RWPE1 (cell line): ENCODE data around the gene WDR5.

Source experiments
- CTCF ChIA-PET: fragments of 350-600 bp; sonication (Branson Sonifier 250); formaldehyde crosslinking; extraction: SDS; loops from one replicate; lab custom pipeline; 2021; lab: Yijun Ruan, JAX
- POLR2A ChIA-PET: fragments of 400-600 bp; formaldehyde crosslinking; extraction: SDS; loops from one replicate; lab custom pipeline; 2020; ENCODE audit warnings: antibody characterized with exemption; ENCODE audit not compliant: low non-redundant PET; lab: Yijun Ruan, JAX
- DNase-seq: peaks from one replicate; pipeline ENCODE4 v3.0.0; 2012; ENCODE audit warnings: low spot score
- H3K27ac ChIP-seq: fragments of 450-650 bp; 2 replicates; pipeline ENCODE4 v1.5.1; 2017
- TF ChIP-seq, protein P1 (sequence below): fragments of 450-650 bp; conservative IDR thresholded peaks from 2 replicates; pipeline ENCODE4 v1.5.1; 2017; ENCODE audit warnings: low read depth, mild to moderate bottlenecking

WDR5 gene

DNA sequence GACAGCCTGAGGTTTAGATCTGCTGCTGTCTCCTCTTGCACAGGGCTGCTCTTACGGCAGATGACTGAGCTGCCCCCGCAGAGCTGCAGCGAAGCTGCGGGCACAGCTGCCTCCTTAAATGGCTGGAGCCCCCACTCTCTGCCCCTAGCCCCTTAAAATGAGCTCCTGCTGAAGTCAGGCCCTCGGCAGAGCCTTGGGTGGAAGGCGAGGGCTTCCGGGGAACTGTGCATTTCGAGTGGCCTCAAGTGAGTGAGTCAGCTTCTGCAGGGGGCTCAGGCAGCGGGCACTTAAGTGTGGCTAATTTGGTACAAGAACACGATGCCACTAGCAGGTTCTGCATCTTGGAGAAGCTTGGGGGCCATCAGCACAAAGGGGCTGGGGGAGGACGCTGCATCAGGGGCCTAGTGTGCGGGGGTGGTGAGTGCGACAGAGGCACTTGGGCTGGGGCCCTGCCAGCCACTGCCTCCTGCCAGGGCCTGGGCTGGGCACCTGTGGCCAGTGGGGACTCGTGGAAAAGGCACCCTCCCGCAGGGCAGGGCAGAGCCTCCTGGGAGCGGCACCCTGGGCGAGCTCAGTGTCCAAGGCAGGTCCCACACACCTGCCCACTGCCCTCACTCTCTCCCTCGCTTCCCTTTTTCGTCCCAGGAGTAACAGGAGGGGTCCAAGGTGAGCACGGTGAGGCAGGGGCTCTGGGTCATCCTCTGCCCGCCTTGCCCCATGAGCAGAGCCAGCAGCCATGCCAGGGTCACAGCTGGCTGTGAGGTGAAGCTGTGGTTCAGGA, 57.3 kb downstream of the WDR5 start:
- TF ChIP-seq, protein P1, sequence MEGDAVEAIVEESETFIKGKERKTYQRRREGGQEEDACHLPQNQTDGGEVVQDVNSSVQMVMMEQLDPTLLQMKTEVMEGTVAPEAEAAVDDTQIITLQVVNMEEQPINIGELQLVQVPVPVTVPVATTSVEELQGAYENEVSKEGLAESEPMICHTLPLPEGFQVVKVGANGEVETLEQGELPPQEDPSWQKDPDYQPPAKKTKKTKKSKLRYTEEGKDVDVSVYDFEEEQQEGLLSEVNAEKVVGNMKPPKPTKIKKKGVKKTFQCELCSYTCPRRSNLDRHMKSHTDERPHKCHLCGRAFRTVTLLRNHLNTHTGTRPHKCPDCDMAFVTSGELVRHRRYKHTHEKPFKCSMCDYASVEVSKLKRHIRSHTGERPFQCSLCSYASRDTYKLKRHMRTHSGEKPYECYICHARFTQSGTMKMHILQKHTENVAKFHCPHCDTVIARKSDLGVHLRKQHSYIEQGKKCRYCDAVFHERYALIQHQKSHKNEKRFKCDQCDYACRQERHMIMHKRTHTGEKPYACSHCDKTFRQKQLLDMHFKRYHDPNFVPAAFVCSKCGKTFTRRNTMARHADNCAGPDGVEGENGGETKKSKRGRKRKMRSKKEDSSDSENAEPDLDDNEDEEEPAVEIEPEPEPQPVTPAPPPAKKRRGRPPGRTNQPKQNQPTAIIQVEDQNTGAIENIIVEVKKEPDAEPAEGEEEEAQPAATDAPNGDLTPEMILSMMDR: no peak
- DNase-seq: no peak
- POLR2A ChIA-PET: no interaction called here
- CTCF ChIA-PET: interaction anchor here (0.7 to 1.1 kb wide), 2 partner anchors 22 to 843 kb away, joined by 3 to 7 read pairs; no protein-coding TSS in a partner anchor
- no peak overlapping the region for H3K27ac ChIP-seq

DNA sequence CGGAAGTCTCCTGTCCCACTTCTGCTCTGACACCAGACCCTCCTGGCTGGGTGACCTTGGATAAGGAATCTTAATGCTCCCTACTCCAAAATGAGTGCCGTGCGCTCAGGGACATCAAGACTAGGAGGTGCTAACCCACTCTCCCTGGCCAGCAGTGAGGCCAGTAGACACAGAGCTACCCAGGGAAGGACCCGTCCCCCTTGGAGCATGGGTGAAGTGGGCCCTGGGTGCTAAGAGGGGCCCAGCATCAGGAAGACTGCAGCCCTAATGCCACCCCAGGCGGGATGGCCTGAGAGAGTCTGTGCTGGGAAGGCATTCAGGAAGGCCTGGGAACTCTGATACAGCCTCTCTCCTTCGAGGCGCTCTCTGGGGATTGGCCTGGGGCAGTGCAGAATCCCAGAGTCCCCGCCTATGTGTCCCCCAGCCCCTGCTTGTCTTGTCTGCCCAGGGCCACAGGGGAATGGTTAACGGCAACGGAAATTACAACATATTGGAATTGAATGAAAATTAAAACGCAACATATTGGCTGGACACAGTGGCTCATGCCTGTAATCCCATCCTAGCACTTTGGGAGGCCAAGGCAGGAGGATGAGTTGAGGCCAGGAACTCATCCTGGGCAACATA, 58.1 kb downstream of the WDR5 start:
- no peak for DNase-seq
- TF ChIP-seq, protein P1: no peak
- ChIA-PET CTCF (interaction anchor here (0.7 kb wide), 1 partner anchor 842 kb away, joined by 3 read pairs; no protein-coding TSS in a partner anchor), POLR2A (no interaction called here)
- H3K27ac ChIP-seq: no peak overlapping the region

DNA sequence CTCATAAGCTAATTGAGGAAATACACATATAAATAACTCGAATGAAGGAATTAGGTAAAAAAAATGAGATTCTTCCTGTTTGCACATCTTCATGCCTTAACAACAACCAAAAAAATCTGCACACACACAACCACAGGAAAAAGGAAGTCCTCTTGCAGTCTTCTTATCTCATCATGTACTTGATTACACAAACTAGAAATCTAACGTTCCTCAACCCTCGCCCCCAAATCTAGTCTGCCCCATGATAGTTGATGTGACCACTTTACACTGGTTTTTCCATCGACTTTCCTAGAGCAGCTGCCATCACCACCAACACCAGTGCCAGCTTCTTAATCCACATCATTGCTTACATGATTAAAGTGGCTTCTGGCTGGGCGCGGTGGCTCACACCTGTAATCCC, 59.7 kb downstream of the WDR5 start:
- DNase-seq: no peak
- TF ChIP-seq, protein P1: no peak
- H3K27ac ChIP-seq: no peak overlapping the region
- CTCF ChIA-PET: interaction anchor here (0.6 kb wide), 1 partner anchor 248 kb away, joined by 3 read pairs; no protein-coding TSS in a partner anchor
- POLR2A ChIA-PET: no interaction called here

DNA sequence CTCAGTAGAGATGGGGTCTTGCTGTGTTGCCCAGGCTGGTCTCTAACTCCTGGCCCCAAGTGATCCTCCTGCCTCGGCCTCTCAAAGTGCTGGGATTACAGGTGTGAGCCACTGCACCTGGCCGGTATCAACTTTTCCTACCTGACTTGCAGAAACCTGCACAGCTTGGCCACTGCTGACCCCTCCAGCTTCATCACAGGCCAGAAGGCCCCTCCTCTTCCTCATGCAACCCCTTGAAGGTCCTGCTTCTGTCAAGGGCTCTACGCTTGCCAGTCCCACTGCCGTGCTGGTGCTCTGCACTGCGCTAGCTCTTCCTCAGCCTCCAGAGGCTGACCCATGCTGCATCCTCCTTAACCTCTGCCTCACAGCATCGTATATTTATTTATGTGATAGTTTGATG, 61.0 kb downstream of the WDR5 start:
- no peak overlapping the region for H3K27ac ChIP-seq
- no peak for DNase-seq
- ChIA-PET CTCF (interaction anchor here (0.6 to 1.5 kb wide), 2 partner anchors 26 to 718 kb away, joined by 3 to 5 read pairs; partner anchors contain the start of gene SLC2A6), POLR2A (no interaction called here)
- TF ChIP-seq, protein P1: no peak

DNA sequence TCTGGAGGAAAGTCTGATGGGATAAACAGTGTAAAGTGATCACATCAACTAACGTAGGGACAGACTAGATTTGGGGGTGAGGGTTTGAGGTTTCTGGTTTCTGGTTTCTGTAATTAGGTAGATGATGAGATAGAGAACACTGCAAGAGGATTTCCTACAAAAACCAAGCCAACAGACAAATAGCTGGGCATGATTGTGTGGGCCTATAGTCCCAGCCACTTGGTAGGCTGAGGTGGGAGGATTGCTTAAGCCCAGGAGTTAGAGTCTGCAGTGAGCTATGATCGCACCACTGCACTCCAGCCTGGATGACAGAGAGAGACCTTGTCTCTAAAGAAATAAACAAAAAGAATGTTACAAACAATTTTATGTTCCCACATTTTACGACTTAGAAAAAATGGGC, 62.9 kb downstream of the WDR5 start:
- TF ChIP-seq, protein P1: no peak
- no peak overlapping the region for H3K27ac ChIP-seq
- no peak for DNase-seq
- ChIA-PET POLR2A (no interaction called here), CTCF (no interaction called here)

DNA sequence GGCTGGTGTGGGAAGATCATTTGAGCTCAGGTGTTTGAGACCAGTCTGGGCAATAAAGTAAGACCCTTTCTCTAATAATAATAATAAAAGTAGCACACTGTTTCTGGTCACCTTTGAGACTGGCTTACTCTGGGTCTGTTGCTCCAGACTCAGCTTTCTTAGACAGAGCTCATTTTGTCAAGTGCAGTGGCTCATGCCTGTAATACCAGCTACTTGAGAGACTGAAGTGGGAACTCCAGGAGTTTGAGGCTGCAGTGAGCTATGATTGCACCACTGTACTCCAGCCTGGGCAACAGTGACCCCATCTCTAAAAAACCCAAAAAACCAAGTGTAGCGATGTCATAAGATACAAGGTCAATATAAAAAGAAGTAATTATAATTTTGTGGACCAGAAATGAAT, 64.8 kb downstream of the WDR5 start:
- no peak for DNase-seq
- ChIA-PET CTCF (interaction anchor here (1.0 kb wide), 1 partner anchor 13 kb away, joined by 3 read pairs; no protein-coding TSS in a partner anchor), POLR2A (no interaction called here)

More for the DNA sequence above, 64.8 kb downstream of the WDR5 start:
- no peak overlapping the region for H3K27ac ChIP-seq
- TF ChIP-seq, protein P1: no peak
